SK-N-MC (cell line): ENCODE data around the gene MIPOL1.

ENCODE experiments used
- EZH2 ChIP-seq: fragments of 200-600 bp; sonication (generic); IDR thresholded peaks from one replicate; pipeline ENCODE4 v1.6.1; 2017; ENCODE audit warnings: antibody characterized with exemption
- FOXP2 ChIP-seq: optimal IDR thresholded peaks from 2 replicates; pipeline ENCODE3; 2011; ENCODE audit warnings: mild to moderate bottlenecking, moderate library complexity; ENCODE audit not compliant: insufficient read depth; ENCODE audit errors: extremely low read length, control extremely low read depth
- POLR2AphosphoS5 ChIP-seq: IDR thresholded peaks from 2 replicates; pipeline ENCODE4 v1.6.1; 2012; ENCODE audit warnings: mild to moderate bottlenecking, low read depth, low read length, borderline replicate concordance

DNA sequence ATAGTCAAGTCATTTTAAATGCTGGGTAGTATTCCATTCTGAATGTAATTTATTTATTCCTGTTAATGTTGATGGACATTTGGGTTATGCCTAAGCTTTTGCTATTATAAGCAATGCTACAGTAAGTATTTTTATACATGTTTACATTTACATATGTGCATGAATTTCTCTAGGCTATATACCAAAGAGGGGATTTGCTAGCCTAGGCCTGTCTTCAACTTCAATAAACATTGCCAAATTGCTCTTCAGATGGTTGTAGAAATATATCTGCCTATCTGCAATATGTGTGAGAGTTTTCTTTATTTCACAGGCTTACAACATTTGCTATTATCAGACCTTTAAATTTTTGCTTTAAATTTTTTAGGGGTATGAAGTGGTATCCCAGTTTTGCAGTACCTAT is 87.0 kb downstream of the MIPOL1 start:
- TF ChIP-seq POLR2AphosphoS5 (no peak), EZH2 (no peak), FOXP2 (no peak)
